Thyroid gland (tissue), 4 donors: ENCODE measurements around the gene GRB10.
"Not testable (repeated sequence)": the region's sequence is repeated elsewhere in the genome, so short reads cannot be mapped to it uniquely, and the experiment has no call there.

Source experiments
- POLR2A ChIP-seq, 2 donors: fragments of 450-650 bp; IDR thresholded peaks; one replicate each; pipeline ENCODE4 v1.6.1; 2017; ENCODE audit warnings: antibody characterized with exemption in 2 of 2, mild to moderate bottlenecking in 2 of 2, moderate library complexity in 1 of 2
- TF ChIP-seq, protein P1 (sequence below), 6 experiments: fragments of 200-600 bp in 3 of 6; fragments of 450-650 bp in 3 of 6; sonication (generic) in 3 of 6; IDR thresholded peaks; one replicate each; pipeline ENCODE4 v1.5.1; 2016 to 2019; ENCODE audit warnings: antibody characterized with exemption in 6 of 6, mild to moderate bottlenecking in 2 of 6, inconsistent platforms in 1 of 6, moderate library complexity in 1 of 6

DNA sequence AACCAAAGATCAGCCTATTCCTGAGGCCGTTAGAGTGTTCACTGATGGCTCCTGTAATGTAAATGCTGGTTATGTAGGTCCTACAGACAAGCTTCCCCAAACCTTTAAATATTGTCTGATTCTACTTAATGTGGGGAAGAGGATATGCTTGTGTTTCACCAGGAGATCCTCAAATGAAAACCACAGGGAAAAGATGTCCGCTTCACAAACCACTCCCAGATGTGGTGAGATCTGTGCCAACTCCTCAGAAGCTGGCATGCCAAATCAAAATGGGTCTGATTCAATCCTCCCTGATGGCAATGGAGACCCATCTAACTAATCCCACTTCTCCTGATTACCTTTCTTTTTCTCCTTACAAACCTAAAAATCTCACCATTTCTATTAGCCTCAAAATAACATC is 202.0 kb downstream of the GRB10 start:
- TF ChIP-seq, protein P1, sequence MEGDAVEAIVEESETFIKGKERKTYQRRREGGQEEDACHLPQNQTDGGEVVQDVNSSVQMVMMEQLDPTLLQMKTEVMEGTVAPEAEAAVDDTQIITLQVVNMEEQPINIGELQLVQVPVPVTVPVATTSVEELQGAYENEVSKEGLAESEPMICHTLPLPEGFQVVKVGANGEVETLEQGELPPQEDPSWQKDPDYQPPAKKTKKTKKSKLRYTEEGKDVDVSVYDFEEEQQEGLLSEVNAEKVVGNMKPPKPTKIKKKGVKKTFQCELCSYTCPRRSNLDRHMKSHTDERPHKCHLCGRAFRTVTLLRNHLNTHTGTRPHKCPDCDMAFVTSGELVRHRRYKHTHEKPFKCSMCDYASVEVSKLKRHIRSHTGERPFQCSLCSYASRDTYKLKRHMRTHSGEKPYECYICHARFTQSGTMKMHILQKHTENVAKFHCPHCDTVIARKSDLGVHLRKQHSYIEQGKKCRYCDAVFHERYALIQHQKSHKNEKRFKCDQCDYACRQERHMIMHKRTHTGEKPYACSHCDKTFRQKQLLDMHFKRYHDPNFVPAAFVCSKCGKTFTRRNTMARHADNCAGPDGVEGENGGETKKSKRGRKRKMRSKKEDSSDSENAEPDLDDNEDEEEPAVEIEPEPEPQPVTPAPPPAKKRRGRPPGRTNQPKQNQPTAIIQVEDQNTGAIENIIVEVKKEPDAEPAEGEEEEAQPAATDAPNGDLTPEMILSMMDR (IDR thresholded peaks at IDR 0.05): not testable (repeated sequence)
- TF ChIP-seq POLR2A (IDR thresholded peaks at IDR 0.05): not testable (repeated sequence)
